HG03139 (cell line): Measurements from ENCODE around the gene LIX1.

Source experiments
- ATAC-seq: cut with Tn5 transposase; IDR thresholded peaks from one replicate; pipeline ENCODE4 v1.9.1; 2021; ENCODE audit not compliant: unreplicated experiment

Gene LIX1

DNA sequence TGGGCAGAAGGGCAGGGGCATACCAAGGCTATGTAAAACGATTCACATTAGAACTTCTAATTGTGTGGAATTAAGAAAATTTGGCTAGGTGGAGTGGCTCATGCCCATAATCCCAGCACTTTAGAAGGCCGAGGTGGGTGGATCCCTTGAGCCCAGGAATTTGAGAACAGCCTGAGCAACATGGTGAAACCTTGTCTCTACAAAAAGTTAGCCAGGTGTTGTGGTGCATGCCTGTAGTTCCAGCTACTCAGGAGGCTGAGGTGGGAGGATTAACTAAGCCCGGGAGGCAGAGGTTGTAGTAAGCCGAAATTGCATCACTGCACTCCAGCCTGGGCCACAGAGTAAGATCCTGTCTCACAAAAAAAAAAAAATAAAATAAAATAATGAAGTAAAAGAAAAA, 65.2 kb downstream of the LIX1 start:
- ATAC-seq: no peak

DNA sequence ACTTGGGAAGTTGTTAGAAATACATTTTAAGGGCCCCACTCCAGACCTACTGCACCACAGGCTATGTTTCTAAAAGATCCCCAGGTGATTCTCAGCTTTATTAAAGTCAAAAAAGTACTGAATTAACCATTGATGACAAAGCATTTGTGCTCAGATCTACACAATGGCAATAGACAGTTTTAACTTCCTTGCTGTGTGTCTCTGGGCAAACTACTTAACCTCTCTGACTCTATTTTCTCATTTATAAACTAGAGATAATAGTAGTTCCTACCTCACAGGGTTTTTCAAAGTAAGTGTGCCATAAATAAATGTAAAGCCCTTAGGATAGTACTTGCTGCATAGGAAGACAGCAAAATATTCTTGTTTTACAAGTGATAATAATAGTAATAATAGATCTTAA, 66.3 kb downstream of the LIX1 start:
- ATAC-seq: no peak

DNA sequence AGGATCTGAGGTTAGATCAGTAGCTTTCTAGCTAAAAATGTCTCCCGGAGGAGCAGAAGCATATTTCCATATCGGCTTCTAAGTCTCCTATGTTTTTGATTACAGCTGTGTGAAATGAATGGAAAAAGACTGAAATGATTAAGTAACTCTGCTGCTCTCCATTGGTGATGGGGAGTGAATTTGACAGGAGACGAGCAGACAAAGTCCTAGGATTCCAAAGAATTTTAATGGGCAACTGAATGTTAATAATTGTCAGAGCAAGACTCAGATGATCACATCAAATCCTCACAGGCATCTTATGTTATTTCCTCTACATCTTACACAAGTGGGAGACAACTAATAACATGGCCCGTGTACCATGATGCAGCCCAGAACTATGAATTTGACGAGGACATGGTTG, 66.8 kb downstream of the LIX1 start:
- no peak for ATAC-seq

DNA sequence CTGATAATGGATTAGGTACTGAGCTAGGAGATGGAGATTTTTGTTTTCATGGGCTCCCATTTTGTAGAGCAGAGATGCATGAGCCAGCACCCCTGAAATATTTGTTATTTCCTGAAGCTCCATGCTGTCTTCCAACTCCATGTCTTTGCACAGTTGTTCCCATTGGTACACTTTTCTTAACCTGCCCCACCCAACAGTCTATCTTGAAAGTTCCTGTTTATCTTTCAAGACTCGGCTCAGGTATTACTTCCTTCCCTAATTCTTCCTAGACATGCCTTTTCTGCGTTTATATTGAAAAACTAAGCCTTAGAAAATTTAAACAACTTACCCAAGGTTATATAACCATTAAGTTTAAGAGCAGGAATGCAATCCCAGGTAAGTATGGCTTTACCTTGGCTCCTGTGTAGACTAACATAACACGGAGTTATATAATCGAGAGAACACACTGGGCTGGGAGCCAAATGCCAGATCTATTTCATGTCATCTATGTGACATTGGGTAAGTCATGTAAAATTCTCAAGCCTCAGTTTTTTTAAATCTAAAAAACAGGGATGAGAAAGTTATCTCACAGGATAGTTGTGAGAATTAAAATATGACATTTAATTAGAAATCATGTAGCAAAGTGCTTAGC, 67.4 kb downstream of the LIX1 start:
- ATAC-seq: no peak

DNA sequence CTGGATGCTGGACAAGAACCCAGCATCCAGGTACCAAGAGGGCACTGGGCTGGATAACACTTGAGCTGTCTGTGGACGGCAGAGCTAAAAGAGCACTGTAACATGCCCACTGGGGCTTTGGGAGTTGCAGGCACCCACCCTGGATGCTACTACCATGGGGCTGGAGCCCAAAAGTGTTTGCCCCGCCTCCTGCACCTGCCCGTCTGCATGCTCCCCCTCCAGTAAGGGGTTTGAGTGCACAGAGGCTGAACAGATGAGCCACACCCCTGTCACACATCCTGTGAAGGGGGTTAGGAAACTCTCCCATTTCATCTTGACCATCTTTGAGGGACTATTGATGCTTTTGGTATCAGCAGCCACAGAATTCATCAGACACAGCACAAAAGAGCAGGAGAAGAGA, 69.0 kb downstream of the LIX1 start:
- ATAC-seq: no peak

- ATAC-seq: no peak
Observed at GRCh38 chr5:97072696-97073095, 69.7 kb downstream of the LIX1 start.

DNA sequence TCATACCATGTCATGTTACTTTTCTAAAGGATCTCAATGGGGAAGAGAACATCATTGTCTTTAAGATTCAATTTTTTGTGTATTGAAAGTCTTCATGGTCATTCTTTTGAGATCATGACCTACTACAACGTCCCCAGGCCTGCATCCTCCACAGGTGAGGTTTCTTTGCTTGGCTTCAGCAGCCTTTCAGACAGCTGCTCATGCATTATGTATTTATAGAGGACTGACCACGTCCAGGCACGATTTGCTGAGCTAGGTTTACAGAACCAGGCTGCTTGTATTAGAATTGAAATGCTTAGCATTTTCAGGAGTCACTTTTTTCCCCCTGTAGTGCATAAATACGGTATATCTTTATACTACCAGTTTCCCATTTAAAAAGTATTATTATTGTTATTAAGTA, 70.4 kb downstream of the LIX1 start:
- no peak for ATAC-seq

- ATAC-seq: no peak
Observed at GRCh38 chr5:97071101-97071500, 71.3 kb downstream of the LIX1 start.

- ATAC-seq: no peak
Observed at GRCh38 chr5:97070234-97070633, 72.2 kb downstream of the LIX1 start.

- ATAC-seq: no peak
Observed at GRCh38 chr5:97067296-97067850, 75.0 kb downstream of the LIX1 start.

DNA sequence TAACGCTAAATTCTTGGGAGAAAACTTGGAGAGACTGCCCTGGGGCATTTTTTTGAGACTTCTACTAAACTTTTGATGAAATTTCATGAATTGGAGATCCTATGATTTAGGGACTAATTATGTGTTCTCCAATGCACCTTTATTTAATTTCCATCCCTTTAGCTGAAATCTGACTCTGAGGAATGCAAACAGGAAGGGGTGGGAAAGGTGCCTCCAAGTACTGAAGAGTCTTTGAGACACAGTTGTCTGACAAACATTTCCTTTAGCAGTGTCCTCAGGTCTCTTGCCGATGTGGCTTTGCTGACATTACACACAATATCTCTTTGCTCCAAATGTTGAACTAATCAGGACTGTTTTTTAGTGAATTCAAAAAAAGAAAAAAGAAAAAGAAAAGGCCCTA, 76.9 kb downstream of the LIX1 start:
- ATAC-seq: no peak

GRCh38 chr5:97063251-97063650, 79.2 kb downstream of the LIX1 start:
- no peak for ATAC-seq

DNA sequence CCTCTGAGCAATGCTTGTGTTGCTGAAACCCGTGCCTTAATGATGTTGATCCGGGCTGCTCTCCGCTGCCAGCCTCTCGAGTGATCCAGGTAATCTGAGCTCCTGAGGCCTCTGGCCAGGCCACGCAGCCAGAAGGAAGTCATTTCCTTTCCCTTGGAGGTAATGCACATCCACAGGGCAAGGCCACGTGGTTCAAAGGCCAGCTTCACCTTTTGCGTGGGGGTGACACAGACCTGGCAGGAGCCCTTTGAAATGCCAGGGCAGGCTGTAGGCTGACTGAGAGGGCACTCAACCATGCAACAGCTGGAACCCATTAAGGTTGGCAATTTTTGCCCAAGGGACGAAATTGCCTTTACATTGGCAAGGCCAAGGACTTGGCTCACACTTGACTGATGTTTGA, 80.4 kb downstream of the LIX1 start:
- no peak for ATAC-seq

DNA sequence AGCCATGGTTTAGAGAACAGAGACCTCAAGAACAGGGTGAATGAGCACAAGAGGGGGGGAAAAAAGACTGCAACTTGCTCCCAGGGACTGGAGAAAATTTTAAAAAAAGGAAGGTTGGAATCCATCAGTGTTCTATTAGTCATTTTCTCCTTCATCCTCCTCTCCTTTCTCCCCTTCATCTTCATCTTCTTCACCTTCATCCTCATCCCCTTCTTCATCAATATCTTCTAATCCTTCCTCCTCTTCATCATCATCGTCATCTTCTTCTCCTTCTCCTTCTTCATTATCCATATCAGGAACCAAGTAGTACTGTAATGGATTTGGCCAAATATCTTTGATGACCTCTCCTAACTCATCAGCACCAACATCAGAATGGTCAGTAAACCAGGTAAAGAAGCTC, 86.1 kb downstream of the LIX1 start:
- no peak for ATAC-seq

DNA sequence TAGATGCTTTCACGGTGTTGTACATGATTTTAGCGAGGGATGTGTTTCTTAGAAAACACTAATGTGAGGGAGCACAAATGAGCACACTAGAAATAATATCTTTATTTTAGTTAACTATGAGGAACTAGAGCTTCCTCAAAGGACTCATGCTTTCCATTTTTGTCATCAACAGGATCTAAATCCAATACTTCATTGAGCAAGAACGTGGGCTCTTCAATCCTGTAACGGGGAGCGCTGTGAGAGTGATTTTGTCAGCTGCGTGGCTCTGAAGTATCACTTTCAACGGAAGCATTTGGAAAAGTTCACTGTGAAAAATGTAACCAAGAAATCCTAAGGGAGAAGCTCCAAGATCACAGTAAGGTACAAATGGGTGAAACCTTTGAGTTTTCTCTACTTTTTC, 93.2 kb downstream of the LIX1 start:
- ATAC-seq: no peak

DNA sequence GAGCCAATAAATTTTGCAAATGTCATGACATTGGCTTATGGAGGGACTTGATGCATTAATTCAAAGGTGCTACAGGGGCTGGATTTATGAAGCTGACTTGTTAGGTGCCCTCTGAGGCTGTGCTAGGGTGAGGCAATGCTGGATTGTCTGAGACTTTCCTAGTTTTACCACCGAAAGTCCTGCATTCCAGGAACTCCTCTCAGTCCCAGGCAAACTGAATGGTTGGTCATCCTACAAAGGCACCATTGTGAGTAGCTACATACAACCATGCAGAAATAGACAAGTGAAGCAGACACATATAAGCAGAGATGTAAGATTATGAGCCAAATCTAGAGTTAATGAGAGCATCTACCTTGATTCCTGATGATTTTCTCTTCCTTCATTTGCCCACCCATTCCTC, 95.3 kb downstream of the LIX1 start:
- no peak for ATAC-seq

DNA sequence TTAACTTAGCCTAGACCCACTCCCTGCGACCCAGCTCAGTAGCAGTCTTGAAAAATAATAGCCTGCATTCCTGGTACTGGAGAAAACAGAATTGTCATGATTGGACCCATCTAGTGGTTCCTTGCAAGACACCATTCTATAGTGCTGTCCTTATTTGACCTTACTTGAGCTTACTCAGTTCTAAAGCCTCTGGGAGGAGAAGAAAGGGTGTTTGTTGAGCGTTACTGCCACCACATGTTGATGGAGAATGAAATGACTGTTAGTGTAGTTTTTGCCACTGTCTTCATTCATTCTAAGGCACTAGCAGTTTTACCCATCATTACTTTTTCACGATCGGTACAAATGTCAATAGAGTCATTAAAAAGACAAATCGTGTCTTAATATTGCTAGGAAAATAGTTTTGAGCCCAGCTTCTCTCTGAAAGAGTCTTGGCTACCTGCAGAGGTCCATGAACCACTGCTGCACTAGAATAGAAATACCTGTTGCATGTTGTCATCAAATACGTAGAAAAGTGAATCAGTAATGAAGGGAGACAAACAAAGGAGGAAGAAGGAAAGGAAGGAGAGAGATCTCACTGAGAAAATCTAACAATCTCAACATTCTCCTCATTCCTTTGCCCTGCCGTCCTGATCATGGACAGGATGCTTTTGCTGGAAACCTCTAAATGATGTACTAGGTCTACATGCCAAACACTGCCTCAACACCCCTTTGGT, 96.0 kb downstream of the LIX1 start:
- no peak for ATAC-seq

DNA sequence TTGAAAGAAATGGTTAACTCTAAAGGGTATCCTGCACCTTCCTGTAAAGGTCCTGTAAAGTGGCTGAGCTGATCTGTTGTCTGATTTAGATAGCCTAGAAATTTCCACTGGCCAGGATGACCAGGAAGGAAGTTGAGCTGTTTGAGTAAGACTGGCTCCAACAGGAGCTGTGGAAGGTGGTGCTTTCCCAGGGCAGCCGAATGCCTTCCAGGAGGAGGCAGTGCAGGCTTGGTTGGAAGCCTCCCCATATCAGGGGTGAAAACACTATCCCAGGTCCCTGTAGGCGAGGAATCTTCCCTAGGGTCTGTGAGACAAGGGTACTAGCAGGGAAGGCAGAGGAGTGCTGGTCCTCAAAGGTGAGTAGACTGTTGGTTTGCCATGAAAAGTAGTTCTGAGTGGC, 98.4 kb downstream of the LIX1 start:
- ATAC-seq: no peak

DNA sequence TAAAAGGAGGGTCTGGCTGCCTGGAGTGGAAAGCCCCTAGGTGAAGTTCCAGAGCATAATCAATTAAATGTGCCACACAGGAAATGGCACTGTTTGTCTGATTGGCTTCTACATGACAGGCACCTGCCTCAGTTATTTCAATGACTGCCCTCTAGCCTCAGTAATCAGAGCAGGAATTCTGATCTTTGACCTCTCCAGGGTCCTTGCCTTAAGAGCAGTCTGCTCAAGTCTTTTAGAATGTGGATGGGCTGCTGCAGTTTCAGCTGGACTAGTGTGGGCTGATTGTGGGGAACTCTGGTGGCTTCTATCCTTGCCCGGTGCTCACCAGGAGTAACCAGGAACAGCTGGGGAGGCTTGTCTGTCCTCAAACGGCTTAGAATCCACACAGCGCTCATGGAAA, 98.9 kb downstream of the LIX1 start:
- ATAC-seq: no peak

DNA sequence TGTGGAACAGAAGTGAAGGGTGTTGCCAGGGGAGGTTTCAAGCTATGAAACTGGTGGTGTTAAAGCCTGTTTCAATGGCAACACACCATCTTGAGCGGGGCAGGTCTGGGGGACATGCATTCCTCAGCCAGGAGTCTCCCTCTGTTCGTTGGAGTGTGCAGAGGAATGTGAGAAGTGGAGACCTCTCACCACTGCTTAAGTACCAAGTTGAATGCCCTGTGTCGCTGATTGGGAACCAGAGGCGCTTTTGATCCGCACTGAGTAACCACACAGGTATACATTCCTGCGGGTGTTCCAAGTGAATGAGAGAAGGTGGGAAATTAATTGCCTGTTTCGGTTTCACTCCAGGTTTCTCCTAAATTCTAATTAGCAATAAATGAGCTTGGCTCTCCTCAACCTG, 99.4 kb downstream of the LIX1 start:
- no peak for ATAC-seq
